Uterus (tissue), 4 donors: ENCODE measurements around the gene EXOSC9. TPM values are rescaled to one million over a fixed set of nuclear protein-coding genes. Genes with fewer than 3 reads are reported as not detected.

ENCODE experiments used
- DNase-seq, 2 donors: peaks; one replicate each; pipeline ENCODE4 v3.0.0-alpha.2; 2019 to 2020
- H3K27ac ChIP-seq, 2 donors: fragments of 200-600 bp; sonication (generic); 1 replicate in 1 of 2; 2 replicates in 1 of 2; pipeline ENCODE4 v1.5.1; 2016 to 2018
- H3K27me3 ChIP-seq, 2 donors: fragments of 200-600 bp; sonication (generic); one replicate each; pipeline ENCODE4 v1.5.1; 2018 to 2019; ENCODE audit warnings: control low read depth in 1 of 2
- H3K36me3 ChIP-seq, 2 donors: fragments of 200-600 bp; sonication (generic); one replicate each; pipeline ENCODE4 v1.5.1; 2019; ENCODE audit warnings: control low read depth in 1 of 2
- H3K4me1 ChIP-seq, 2 donors: fragments of 200-600 bp; sonication (generic); one replicate each; pipeline ENCODE4 v1.5.1; 2018 to 2019; ENCODE audit warnings: control low read depth in 1 of 2
- H3K4me3 ChIP-seq, 2 donors: fragments of 200-600 bp; sonication (generic); 1 replicate in 1 of 2; 2 replicates in 1 of 2; pipeline ENCODE4 v1.5.1; 2018 to 2019; ENCODE audit warnings: mild to moderate bottlenecking in 1 of 2
- H3K9me3 ChIP-seq, 2 donors: fragments of 200-600 bp; sonication (generic); one replicate each; pipeline ENCODE4 v1.5.1; 2019; ENCODE audit warnings: control low read depth in 1 of 2
- POLR2A ChIP-seq, 2 donors: fragments of 450-650 bp; IDR thresholded peaks; one replicate each; pipeline ENCODE4 v1.6.1; 2016; ENCODE audit warnings: antibody characterized with exemption in 2 of 2, mild to moderate bottlenecking in 1 of 2, moderate library complexity in 1 of 2
- intact Hi-C: fragments of 100-400 bp; cut with DNase I; formaldehyde crosslinking; loops from one replicate; pipeline ENCODE4 v1.15.1; 2023; ENCODE audit warnings: low total_unique reads
- total RNA-seq, 4 donors: library from RNA; depleted of rRNA in 3 of 4; stranded (reverse); fragments of >200 nt in 3 of 4; gene quantifications; one replicate each; pipeline versions ENCODE4 v1.1.0 to v1.2.4, GENCODE V29; 2014 to 2023
- TF ChIP-seq, protein P1 (sequence below), 4 experiments: fragments of 200-600 bp in 2 of 4; fragments of 450-650 bp in 2 of 4; sonication (generic) in 2 of 4; IDR thresholded peaks; one replicate each; pipeline ENCODE4 v1.5.1; 2016 to 2019; ENCODE audit warnings: antibody characterized with exemption in 4 of 4, mild to moderate bottlenecking in 2 of 4, moderate library complexity in 1 of 4
- donor health status: DM: yes; HTN: yes; CAD: no.

Gene EXOSC9
- total RNA-seq, 4 donors from 2014 or later: 19.6 to 104 (median 40.9) TPM

- H3K27ac ChIP-seq: no peak overlapping the region
- H3K4me3 ChIP-seq: no peak overlapping the region
- no peaks in the 10 kb centered on the region for H3K36me3 ChIP-seq
- no peaks in the 10 kb centered on the region for H3K9me3 ChIP-seq
- H3K4me1 ChIP-seq: no peaks in the 10 kb centered on the region
- no peak for TF ChIP-seq POLR2A (IDR thresholded peaks at IDR 0.05)
- TF ChIP-seq, protein P1, sequence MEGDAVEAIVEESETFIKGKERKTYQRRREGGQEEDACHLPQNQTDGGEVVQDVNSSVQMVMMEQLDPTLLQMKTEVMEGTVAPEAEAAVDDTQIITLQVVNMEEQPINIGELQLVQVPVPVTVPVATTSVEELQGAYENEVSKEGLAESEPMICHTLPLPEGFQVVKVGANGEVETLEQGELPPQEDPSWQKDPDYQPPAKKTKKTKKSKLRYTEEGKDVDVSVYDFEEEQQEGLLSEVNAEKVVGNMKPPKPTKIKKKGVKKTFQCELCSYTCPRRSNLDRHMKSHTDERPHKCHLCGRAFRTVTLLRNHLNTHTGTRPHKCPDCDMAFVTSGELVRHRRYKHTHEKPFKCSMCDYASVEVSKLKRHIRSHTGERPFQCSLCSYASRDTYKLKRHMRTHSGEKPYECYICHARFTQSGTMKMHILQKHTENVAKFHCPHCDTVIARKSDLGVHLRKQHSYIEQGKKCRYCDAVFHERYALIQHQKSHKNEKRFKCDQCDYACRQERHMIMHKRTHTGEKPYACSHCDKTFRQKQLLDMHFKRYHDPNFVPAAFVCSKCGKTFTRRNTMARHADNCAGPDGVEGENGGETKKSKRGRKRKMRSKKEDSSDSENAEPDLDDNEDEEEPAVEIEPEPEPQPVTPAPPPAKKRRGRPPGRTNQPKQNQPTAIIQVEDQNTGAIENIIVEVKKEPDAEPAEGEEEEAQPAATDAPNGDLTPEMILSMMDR (IDR thresholded peaks at IDR 0.05): no peak
- no peaks in the 10 kb centered on the region for H3K27me3 ChIP-seq
- no peak for DNase-seq
- intact Hi-C loops: no loop called here
These were observed 15.9 kb downstream of the EXOSC9 start for GRCh38 chr4:121817006-121817405.

DNA sequence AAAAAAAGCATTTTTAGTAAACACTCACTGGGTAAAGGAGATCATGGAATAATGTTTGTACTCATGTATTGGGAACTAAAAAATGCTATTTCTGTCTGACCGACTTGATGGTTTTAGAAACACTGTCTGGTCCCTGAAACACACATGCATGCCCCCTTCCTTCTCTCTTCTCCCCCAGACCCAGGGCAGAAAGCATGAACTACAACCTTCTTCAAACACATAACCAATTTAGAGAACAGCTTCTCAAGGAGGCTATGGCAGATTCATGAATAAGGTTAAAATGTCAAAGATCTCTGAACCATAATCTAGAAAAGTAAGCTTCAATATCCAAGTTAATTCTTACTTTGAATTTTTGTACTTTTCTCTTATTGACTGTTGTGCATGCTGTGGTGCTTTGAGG lies 16.6 kb downstream of the EXOSC9 start:
- intact Hi-C loops: no loop called here
- DNase-seq: no peak
- no peaks in the 10 kb centered on the region for H3K36me3 ChIP-seq
- H3K9me3 ChIP-seq: no peaks in the 10 kb centered on the region
- H3K27ac ChIP-seq: no peak overlapping the region
- no peaks in the 10 kb centered on the region for H3K27me3 ChIP-seq
- no peaks in the 10 kb centered on the region for H3K4me1 ChIP-seq
- H3K4me3 ChIP-seq: no peak overlapping the region
- TF ChIP-seq POLR2A (IDR thresholded peaks at IDR 0.05): no peak
- TF ChIP-seq, protein P1 (IDR thresholded peaks at IDR 0.05): no peak

DNA sequence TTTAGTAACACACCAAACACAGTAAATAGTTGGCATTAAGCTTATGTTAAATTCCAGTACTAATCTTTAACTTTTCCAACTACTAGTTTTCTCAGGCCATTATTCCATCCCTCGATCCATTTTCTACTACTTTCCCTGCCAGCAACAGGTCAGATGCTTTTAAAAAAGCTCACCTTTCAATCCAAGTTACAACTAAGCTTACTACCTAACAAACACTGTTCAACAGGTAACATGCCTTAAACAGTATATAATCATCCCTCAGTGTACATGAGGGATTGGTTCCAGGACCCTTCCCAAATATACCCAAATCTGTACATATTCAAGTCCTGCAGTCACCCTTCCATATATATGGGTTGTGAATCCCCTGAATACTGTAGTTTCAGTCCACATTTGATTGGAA lies 17.1 kb downstream of the EXOSC9 start:
- Histone ChIP-seq H3K4me1 (no peaks in the 10 kb centered on the region), H3K9me3 (no peaks in the 10 kb centered on the region), H3K4me3 (no peak overlapping the region), H3K27ac (no peak overlapping the region), H3K36me3 (no peaks in the 10 kb centered on the region), H3K27me3 (no peaks in the 10 kb centered on the region)
- TF ChIP-seq POLR2A (IDR thresholded peaks at IDR 0.05): no peak
- TF ChIP-seq, protein P1 (IDR thresholded peaks at IDR 0.05): no peak
- intact Hi-C loops: no loop called here
- no peak for DNase-seq

- H3K27me3 ChIP-seq: no peaks in the 10 kb centered on the region
- no peaks in the 10 kb centered on the region for H3K36me3 ChIP-seq
- no peak overlapping the region for H3K4me3 ChIP-seq
- intact Hi-C loops: no loop called here
- no peaks in the 10 kb centered on the region for H3K4me1 ChIP-seq
- H3K27ac ChIP-seq: no peak overlapping the region
- no peak for TF ChIP-seq POLR2A (IDR thresholded peaks at IDR 0.05)
- TF ChIP-seq, protein P1 (IDR thresholded peaks at IDR 0.05): no peak
- no peaks in the 10 kb centered on the region for H3K9me3 ChIP-seq
- no peak for DNase-seq
These were observed 18.3 kb downstream of the EXOSC9 start for GRCh38 chr4:121819216-121819965.

- Histone ChIP-seq H3K9me3 (no peaks in the 10 kb centered on the region), H3K4me1 (no peaks in the 10 kb centered on the region), H3K36me3 (no peaks in the 10 kb centered on the region), H3K27ac (no peak overlapping the region), H3K27me3 (no peaks in the 10 kb centered on the region), H3K4me3 (no peak overlapping the region)
- intact Hi-C loops: no loop called here
- no peak for TF ChIP-seq POLR2A (IDR thresholded peaks at IDR 0.05)
- TF ChIP-seq, protein P1 (IDR thresholded peaks at IDR 0.05): no peak
- DNase-seq: no peak
These were observed 20.9 kb downstream of the EXOSC9 start for GRCh38 chr4:121822047-121822446.
